Heart left ventricle (tissue), 16 donors: ENCODE results near the gene PRDM16. TPM values are rescaled to one million over a fixed set of nuclear protein-coding genes. Genes with fewer than 3 reads are reported as not detected.
"Not testable (repeated sequence)": the region's sequence is repeated elsewhere in the genome, so short reads cannot be mapped to it uniquely, and the experiment has no call there.

Source experiments
- ATAC-seq, 4 donors: fragments of 200-7000 bp; cut with Tn5 transposase; one replicate each; pipeline ENCODE4 v1.9.1; 2020 to 2022; ENCODE audit warnings: moderate library complexity in 4 of 4, mild to moderate bottlenecking in 3 of 4, moderate number of reproducible peaks in 1 of 4
- DNase-seq, 5 donors: peaks; one replicate each; pipeline ENCODE4 v3.0.0-alpha.2; 2020
- H3K27ac ChIP-seq, 12 donors: fragments of 200-600 bp; sonication (generic) in 4 of 12; one replicate each; pipeline versions ENCODE4 v1.5.0 to v1.8.0; 2016 to 2022; ENCODE audit warnings: mild to moderate bottlenecking in 2 of 12
- H3K27me3 ChIP-seq, 9 donors: fragments of 200-600 bp; sonication (generic) in 2 of 9; one replicate each; pipeline versions ENCODE4 v1.5.1 to v1.8.0; 2016 to 2022; ENCODE audit warnings: mild to moderate bottlenecking in 3 of 9
- H3K36me3 ChIP-seq, 9 donors: fragments of 200-600 bp; sonication (generic) in 2 of 9; one replicate each; pipeline versions ENCODE4 v1.5.0 to v1.8.0; 2018 to 2022; ENCODE audit warnings: mild to moderate bottlenecking in 2 of 9
- H3K4me1 ChIP-seq, 12 donors: fragments of 200-600 bp; sonication (generic) in 4 of 12; one replicate each; pipeline versions ENCODE4 v1.5.0 to v1.8.0; 2016 to 2022; ENCODE audit warnings: mild to moderate bottlenecking in 3 of 12
- H3K4me3 ChIP-seq, 12 donors: fragments of 200-600 bp; sonication (generic) in 4 of 12; one replicate each; pipeline versions ENCODE4 v1.5.0 to v1.8.0; 2017 to 2022; ENCODE audit warnings: mild to moderate bottlenecking in 9 of 12, moderate library complexity in 4 of 12
- H3K9me3 ChIP-seq, 12 donors: fragments of 200-600 bp; sonication (generic) in 4 of 12; one replicate each; pipeline versions ENCODE4 v1.5.0 to v1.8.0; 2016 to 2022; ENCODE audit warnings: mild to moderate bottlenecking in 1 of 12
- POLR2A ChIP-seq, 2 donors: fragments of 450-650 bp; IDR thresholded peaks; one replicate each; pipeline ENCODE4 v1.6.1; 2017; ENCODE audit warnings: antibody characterized with exemption in 2 of 2, mild to moderate bottlenecking in 2 of 2, moderate library complexity in 2 of 2
- WGBS, 4 donors: extraction: QIAGEN DNeasy Blood & Tissue Kit in 2 of 4; methylation state at CpG; one replicate each; pipeline versions ENCODE4 v1.1.5 to v1.1.7; 2013 to 2018; 5-methylcytosine and 5-hydroxymethylcytosine counted together
- intact Hi-C, 10 donors: fragments of 100-400 bp; cut with DNase I; formaldehyde crosslinking; loops; one replicate each; pipeline versions ENCODE4 v1.11.1 to v1.14.2; 2022
- polyA plus RNA-seq, 2 donors: library from polyadenylated mRNA; stranded (reverse); fragments of 200-250 nt; gene quantifications; one replicate each; pipeline ENCODE4 v1.2.3, GENCODE V29; 2013
- total RNA-seq, 9 donors: library from RNA; depleted of rRNA in 2 of 9; stranded (reverse); fragments of >200 nt in 2 of 9; fragmentation: NEBNext Ultra II Directional in 3 of 9; extraction: Animal tissue kit (Norgen Biotek cat#: 25700) in 3 of 9; gene quantifications; one replicate each; pipeline versions ENCODE4 v1.1.0 to v1.2.4, GENCODE V29; 2016 to 2023
- TF ChIP-seq, protein P1 (sequence below), 12 donors: fragments of 200-600 bp; sonication (generic) in 4 of 12; IDR thresholded peaks; one replicate each; pipeline versions ENCODE4 v1.5.0 to v1.8.0; 2018 to 2022; ENCODE audit warnings: antibody characterized with exemption in 12 of 12, mild to moderate bottlenecking in 5 of 12
- donor health status: ischemic (EF 13 %, LVEDD 7.1; RV severe dilation, severe dysfunction).
- donor health status: healthy with polysubstance abuse.
- donor health status: DM: no; HTN: yes; CAD: no.
- donor health status: DM: no; HTN: no; CAD: no.
- donor health status: ischemic (EF 25% LVEDD 6.9; RV normal size, moderate dysfunction).
- donor health status: ischemic (EF 25% LVEDD 5.7; RV mildly dilated, moderate dysfunction).
- donor health status: healthy.
- donor health status: DM: yes; HTN: yes; CAD: no.
- donor health status: ischemic (EF 35%, LVEDD 5.7; RV mildly dilated, moderate dysfunction).
- donor health status: nonischemic (EF 11% LVEDD 7.7; RV severe dilation, severe dysfunction).
- donor health status: DM: yes; HTN: yes; CAD: no.
- donor health status: PGD.
- donor health status: ischemic (EF 29% LVEDD 5.4; RV normal size, mild dysfunction).
- donor health status: nonischemic (EF 23%, LVEDD 6.1; RV moderate dilation, normal function).

Gene PRDM16
- total and polyA plus RNA-seq, 11 donors, result 6.0 to 22.7 (median 14.0) TPM

DNA sequence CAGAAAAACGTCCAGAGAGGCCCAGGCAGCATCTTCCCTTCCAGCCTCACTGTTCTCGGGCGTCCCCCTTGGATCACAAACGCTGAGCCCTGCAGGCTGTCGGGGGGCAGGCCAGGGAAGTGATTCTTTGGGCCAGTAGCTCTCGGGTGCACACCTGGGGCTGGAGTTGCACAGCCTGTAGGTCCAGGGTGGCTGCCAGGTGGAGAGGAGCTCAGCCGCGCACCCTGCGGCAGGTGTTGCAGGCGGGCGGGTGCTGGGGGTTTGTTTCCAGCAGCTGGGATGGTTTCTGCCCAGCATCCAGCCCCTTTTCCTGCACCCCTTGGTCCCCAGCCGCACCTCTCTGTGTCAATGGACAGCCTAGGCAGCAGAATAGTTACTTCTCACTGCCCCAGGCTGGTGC is 15.7 kb downstream of the PRDM16 start:
- intact Hi-C loops, result no loop called here
- DNase-seq (no peak), ATAC-seq (no peak)
- Histone ChIP-seq H3K9me3 (no peaks in the 10 kb centered on the region), H3K36me3 (no peaks in the 10 kb centered on the region), H3K4me3 (no peak overlapping the region), H3K27me3 (no peaks in the 10 kb centered on the region), H3K27ac (peak overlapping the region in 2 of 12 donors; percentile 71 to 81), H3K4me1 (peaks cover 0 to 37% (median 12%) of the 10 kb centered on the region in 12 donors)
- TF ChIP-seq POLR2A (IDR thresholded peaks at IDR 0.05), result no peak
- TF ChIP-seq, protein P1, sequence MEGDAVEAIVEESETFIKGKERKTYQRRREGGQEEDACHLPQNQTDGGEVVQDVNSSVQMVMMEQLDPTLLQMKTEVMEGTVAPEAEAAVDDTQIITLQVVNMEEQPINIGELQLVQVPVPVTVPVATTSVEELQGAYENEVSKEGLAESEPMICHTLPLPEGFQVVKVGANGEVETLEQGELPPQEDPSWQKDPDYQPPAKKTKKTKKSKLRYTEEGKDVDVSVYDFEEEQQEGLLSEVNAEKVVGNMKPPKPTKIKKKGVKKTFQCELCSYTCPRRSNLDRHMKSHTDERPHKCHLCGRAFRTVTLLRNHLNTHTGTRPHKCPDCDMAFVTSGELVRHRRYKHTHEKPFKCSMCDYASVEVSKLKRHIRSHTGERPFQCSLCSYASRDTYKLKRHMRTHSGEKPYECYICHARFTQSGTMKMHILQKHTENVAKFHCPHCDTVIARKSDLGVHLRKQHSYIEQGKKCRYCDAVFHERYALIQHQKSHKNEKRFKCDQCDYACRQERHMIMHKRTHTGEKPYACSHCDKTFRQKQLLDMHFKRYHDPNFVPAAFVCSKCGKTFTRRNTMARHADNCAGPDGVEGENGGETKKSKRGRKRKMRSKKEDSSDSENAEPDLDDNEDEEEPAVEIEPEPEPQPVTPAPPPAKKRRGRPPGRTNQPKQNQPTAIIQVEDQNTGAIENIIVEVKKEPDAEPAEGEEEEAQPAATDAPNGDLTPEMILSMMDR (IDR thresholded peaks at IDR 0.05), result no peak
- 85 to 92% (median 88%) methylated on average over 6 to 12 of the region's 12 CpGs for WGBS, 4 donors

DNA sequence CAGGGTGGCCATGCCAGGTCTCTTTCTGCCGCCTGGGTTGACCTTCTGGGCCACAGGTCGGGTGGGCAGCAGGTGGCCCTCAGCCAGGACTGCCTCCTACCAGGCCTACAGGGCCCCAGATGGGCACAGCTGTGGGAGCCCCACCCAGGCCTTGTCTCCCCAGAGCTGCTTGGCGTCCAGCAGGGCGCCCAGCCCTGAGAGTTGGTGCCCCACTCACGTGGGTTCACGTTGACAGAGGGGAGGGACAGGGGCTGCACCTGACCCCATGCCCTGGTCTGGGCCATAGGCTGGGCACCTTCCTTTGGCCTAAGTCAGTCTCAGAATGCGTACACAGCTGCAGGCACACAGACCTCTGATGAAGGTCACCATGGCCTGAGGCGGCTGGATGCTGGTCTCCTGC is 16.7 kb downstream of the PRDM16 start:
- intact Hi-C loops, result no loop called here
- no peak overlapping the region for H3K27ac ChIP-seq
- DNase-seq (no peak), ATAC-seq (no peak)
- H3K4me3 ChIP-seq, result no peak overlapping the region
- TF ChIP-seq, protein P1 (IDR thresholded peaks at IDR 0.05), result no peak
- H3K36me3 ChIP-seq, result no peaks in the 10 kb centered on the region
- peaks cover 0 to 34% (median 12%) of the 10 kb centered on the region in 12 donors for H3K4me1 ChIP-seq
- no peaks in the 10 kb centered on the region for H3K9me3 ChIP-seq
- H3K27me3 ChIP-seq, result no peaks in the 10 kb centered on the region
- WGBS, 4 donors, result 63 to 84% (median 71%) methylated on average over 4 to 8 of the region's 8 CpGs

DNA sequence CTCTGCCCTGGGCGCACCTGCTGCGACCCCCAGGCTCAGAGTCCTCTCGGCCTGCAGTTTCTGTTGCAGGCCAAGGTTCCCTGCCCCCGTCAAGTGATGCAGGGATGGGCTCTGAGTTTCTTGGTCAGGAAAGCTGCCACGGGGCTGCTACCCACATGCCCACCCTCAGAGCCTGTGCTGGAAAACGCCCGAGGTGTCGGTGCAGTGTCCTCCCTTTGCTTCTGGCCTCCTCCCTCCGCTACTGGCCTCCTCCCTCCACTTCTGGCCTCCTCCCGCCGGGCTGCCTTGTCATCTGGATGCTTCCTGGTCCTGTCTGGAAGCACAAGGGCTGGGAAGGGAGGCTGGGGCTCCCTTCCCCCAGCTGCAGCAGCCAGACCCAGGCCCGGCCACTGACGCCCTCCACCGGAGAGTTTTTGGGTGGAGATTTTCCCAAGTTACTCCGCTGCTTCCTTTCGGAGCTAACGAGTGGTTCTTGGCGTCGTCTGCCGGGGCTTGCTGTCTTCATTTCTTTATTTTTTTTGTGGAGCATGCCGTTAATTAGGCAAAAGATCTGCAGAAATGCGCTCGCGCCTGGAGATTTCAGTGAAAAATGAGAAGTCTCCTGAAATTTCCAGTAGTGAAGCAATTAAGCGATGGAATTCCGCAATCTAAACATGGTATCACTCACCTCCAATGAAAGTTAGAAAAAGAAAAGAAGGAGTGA is 17.4 kb downstream of the PRDM16 start:
- peaks cover 0 to 34% (median 12%) of the 10 kb centered on the region in 12 donors for H3K4me1 ChIP-seq
- no peaks in the 10 kb centered on the region for H3K36me3 ChIP-seq
- TF ChIP-seq, protein P1 (IDR thresholded peaks at IDR 0.05), result no peak
- no peak for TF ChIP-seq POLR2A (IDR thresholded peaks at IDR 0.05)
- DNase-seq (no peak), ATAC-seq (no peak)
- 80 to 89% (median 85%) methylated on average over 26 of the region's 26 CpGs for WGBS, 4 donors
- no peaks in the 10 kb centered on the region for H3K27me3 ChIP-seq
- H3K4me3 ChIP-seq, result no peak overlapping the region
- H3K27ac ChIP-seq, result no peak overlapping the region
- intact Hi-C loops, result no loop called here
- no peaks in the 10 kb centered on the region for H3K9me3 ChIP-seq

DNA sequence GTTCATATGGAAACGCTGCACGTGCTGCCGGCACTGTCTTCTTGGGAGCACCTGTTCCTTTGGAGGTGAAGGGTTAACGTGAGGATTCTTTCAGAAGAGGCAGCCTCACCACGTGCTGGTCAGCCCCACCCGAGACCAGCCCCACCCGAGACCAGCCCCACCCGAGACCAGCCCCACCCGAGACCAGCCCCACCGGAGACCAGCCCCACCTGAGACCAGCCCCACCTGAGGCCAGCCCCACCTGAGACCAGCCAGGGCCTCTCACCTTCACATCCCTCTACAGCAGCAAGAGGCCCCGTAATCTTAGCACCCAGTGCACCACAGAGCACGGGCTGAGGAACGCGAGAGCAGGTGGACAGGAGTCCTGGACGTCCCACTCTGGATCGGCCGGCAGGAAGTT is 18.0 kb downstream of the PRDM16 start:
- intact Hi-C loops, result no loop called here
- WGBS, 4 donors, result 68 to 74% (median 70%) methylated on average over 14 to 17 of the region's 17 CpGs
- Histone ChIP-seq H3K4me3 (no peak overlapping the region), H3K4me1 (peaks cover 0 to 31% (median 12%) of the 10 kb centered on the region in 12 donors), H3K36me3 (no peaks in the 10 kb centered on the region), H3K27ac (no peak overlapping the region), H3K9me3 (no peaks in the 10 kb centered on the region), H3K27me3 (no peaks in the 10 kb centered on the region)
- ATAC-seq (no peak), DNase-seq (no peak)
- TF ChIP-seq, protein P1 (IDR thresholded peaks at IDR 0.05), result no peak
- no peak for TF ChIP-seq POLR2A (IDR thresholded peaks at IDR 0.05)

DNA sequence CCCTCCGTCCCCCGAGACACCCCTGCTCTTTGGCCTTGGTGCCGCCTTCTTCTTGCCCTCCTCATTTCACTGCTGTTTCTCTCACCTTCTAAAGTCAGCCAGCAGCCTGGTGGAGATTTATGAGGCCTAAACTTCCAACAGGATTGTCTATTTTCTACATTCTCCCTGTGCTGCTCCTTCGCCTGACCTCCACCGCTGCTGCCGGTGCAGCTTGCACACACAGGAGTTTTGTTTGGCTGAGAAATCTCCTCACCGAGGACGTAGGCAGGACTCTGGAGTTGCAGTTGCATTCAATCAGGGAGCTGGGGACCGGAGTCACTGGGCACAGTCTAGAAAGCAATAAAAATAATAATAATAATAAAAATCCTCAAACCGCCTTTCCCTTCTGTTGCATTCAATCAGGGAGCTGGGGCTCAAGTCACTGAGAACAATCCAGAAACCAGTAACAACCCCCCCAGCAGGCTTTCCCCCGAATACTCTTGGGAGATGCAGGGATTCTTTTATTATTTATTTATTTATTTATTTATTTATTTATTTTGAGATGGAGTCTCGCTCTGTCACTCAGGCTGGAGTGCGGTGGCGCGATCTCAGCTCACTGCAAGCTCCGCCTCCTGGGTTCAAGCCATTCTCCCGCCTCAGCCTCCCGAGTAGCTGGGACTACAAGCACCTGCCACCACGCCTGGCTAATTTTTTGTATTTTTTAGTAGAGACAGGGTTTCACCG is 19.1 kb downstream of the PRDM16 start:
- H3K9me3 ChIP-seq, H3K27me3 ChIP-seq, ATAC-seq, H3K36me3 ChIP-seq, H3K4me3 ChIP-seq, DNase-seq, H3K27ac ChIP-seq, intact Hi-C loops: not testable (repeated sequence)
- H3K4me1 ChIP-seq, result peaks cover 0 to 25% (median 6%) of the 10 kb centered on the region in 12 donors
- 76 to 84% (median 78%) methylated on average over 20 of the region's 20 CpGs for WGBS, 4 donors
